ENCODE data around the gene SLC5A8. TPM values are rescaled to one million over a fixed set of nuclear protein-coding genes. Genes with fewer than 3 reads are reported as not detected.

Gene SLC5A8
- total RNA-seq, 2 donors from 2014 or later: not detected

DNA sequence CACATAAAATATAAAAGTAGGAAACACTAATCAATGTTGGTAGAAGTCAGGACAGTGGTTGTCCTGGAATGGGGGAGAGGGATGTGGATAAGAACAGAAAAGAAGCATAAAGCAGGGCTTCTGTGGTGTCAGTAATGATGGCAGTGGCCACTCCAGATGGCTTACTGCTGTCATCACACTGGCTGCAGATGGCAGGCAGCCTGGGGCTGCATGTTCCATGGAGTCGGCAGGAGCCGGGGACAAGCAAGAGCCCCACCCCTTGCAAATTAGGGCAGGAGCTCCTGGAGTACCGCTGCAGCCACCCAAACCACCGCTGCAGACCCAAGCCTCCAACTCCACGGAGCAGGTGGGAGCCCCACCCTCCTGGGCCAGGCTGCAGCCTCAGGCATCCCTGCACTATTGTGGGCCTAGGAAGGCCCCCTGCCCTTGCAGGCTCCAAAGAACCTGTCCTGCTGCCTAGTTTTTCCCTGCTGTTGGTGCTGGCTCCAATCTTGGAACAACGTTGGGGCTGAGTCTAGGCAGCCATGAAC lies 28.8 kb upstream of the SLC5A8 start:
- DNase-seq (ENCODE audit: low spot score): no peak
- no peak overlapping the region for H3K27ac ChIP-seq
- no peaks in the 10 kb centered on the region for H3K36me3 ChIP-seq
- H3K4me1 ChIP-seq: no peaks in the 10 kb centered on the region
- TF ChIP-seq, protein P1, sequence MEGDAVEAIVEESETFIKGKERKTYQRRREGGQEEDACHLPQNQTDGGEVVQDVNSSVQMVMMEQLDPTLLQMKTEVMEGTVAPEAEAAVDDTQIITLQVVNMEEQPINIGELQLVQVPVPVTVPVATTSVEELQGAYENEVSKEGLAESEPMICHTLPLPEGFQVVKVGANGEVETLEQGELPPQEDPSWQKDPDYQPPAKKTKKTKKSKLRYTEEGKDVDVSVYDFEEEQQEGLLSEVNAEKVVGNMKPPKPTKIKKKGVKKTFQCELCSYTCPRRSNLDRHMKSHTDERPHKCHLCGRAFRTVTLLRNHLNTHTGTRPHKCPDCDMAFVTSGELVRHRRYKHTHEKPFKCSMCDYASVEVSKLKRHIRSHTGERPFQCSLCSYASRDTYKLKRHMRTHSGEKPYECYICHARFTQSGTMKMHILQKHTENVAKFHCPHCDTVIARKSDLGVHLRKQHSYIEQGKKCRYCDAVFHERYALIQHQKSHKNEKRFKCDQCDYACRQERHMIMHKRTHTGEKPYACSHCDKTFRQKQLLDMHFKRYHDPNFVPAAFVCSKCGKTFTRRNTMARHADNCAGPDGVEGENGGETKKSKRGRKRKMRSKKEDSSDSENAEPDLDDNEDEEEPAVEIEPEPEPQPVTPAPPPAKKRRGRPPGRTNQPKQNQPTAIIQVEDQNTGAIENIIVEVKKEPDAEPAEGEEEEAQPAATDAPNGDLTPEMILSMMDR (IDR thresholded peaks at IDR 0.05): no peak
- H3K4me3 ChIP-seq: no peak overlapping the region
- H3K27me3 ChIP-seq: no peaks in the 10 kb centered on the region
- H3K9me3 ChIP-seq: no peaks in the 10 kb centered on the region

- no peaks in the 10 kb centered on the region for H3K36me3 ChIP-seq
- DNase-seq (ENCODE audit: low spot score): no peak
- no peaks in the 10 kb centered on the region for H3K27me3 ChIP-seq
- no peak overlapping the region for H3K27ac ChIP-seq
- no peaks in the 10 kb centered on the region for H3K4me1 ChIP-seq
- no peak overlapping the region for H3K4me3 ChIP-seq
- TF ChIP-seq, protein P1 (IDR thresholded peaks at IDR 0.05): no peak
- no peaks in the 10 kb centered on the region for H3K9me3 ChIP-seq
These were observed 28.3 kb upstream of the SLC5A8 start for GRCh38 chr12:101238306-101238705.

DNA sequence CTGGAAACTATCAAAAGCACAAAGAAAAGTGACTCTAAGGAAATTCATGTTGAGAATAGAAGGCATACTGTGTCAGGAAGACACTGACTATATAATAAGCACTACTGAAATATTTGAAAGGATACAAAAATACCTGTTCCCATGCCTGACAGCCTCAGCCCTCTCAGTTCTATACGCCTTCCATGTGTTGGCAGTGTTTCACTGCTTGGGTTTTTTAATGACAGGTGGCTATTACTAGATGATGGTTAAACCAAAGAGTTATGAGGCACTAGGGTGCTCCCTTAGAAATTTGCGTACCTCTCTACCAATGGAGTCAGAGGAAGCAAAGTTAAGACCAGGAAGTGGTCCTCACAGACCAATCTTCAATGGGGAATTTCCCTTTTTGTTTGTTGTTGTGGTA lies 25.6 kb upstream of the SLC5A8 start:
- no peak for DNase-seq (ENCODE audit: low spot score)
- Histone ChIP-seq H3K27ac (no peak overlapping the region), H3K4me3 (no peak overlapping the region), H3K9me3 (no peaks in the 10 kb centered on the region), H3K4me1 (no peaks in the 10 kb centered on the region), H3K36me3 (no peaks in the 10 kb centered on the region), H3K27me3 (no peaks in the 10 kb centered on the region)
- TF ChIP-seq, protein P1 (IDR thresholded peaks at IDR 0.05): no peak

GRCh38 chr12:101231636-101232035 lies 21.6 kb upstream of the SLC5A8 start:
- H3K9me3 ChIP-seq: no peaks in the 10 kb centered on the region
- no peaks in the 10 kb centered on the region for H3K27me3 ChIP-seq
- H3K4me1 ChIP-seq: no peaks in the 10 kb centered on the region
- TF ChIP-seq, protein P1 (IDR thresholded peaks at IDR 0.05): no peak
- H3K36me3 ChIP-seq: no peaks in the 10 kb centered on the region
- no peak for DNase-seq (ENCODE audit: low spot score)
- no peak overlapping the region for H3K4me3 ChIP-seq
- no peak overlapping the region for H3K27ac ChIP-seq

- no peak overlapping the region for H3K4me3 ChIP-seq
- no peaks in the 10 kb centered on the region for H3K36me3 ChIP-seq
- no peaks in the 10 kb centered on the region for H3K4me1 ChIP-seq
- H3K27ac ChIP-seq: no peak overlapping the region
- no peaks in the 10 kb centered on the region for H3K9me3 ChIP-seq
- H3K27me3 ChIP-seq: no peaks in the 10 kb centered on the region
- DNase-seq (ENCODE audit: low spot score): no peak
- TF ChIP-seq, protein P1 (IDR thresholded peaks at IDR 0.05): no peak
These were observed 20.5 kb upstream of the SLC5A8 start for GRCh38 chr12:101230547-101230946.

DNA sequence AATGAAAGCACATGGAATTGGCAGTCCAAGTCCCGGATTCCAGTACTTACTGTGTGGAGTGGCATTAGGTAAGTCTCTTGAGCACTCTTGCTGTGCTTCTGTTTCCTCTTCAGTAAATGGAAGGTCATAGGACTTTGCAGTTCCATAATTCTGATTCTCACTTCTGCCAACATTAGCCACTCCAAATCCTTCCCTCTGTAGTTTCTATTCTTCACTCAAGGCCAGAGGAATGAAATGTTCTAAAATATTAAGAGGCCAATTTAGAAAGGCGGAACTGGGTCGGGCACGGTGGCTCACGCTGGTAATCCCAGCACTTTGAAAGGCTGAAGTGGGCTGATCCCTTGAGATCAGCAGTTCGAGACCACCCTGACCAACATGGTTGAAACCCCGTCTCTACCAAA lies 19.8 kb upstream of the SLC5A8 start:
- TF ChIP-seq, protein P1 (IDR thresholded peaks at IDR 0.05): no peak
- DNase-seq (ENCODE audit: low spot score): no peak

More for the DNA sequence above, 19.8 kb upstream of the SLC5A8 start:
- no peaks in the 10 kb centered on the region for H3K4me1 ChIP-seq
- no peak overlapping the region for H3K27ac ChIP-seq
- no peaks in the 10 kb centered on the region for H3K27me3 ChIP-seq
- no peaks in the 10 kb centered on the region for H3K9me3 ChIP-seq
- no peak overlapping the region for H3K4me3 ChIP-seq
- no peaks in the 10 kb centered on the region for H3K36me3 ChIP-seq

Measured in right atrium auricular region (tissue), 2 donors.